ENCODE data around the gene TRIM56.
"Not testable (repeated sequence)": the region's sequence is repeated elsewhere in the genome, so short reads cannot be mapped to it uniquely, and the experiment has no call there.

Gene TRIM56

DNA sequence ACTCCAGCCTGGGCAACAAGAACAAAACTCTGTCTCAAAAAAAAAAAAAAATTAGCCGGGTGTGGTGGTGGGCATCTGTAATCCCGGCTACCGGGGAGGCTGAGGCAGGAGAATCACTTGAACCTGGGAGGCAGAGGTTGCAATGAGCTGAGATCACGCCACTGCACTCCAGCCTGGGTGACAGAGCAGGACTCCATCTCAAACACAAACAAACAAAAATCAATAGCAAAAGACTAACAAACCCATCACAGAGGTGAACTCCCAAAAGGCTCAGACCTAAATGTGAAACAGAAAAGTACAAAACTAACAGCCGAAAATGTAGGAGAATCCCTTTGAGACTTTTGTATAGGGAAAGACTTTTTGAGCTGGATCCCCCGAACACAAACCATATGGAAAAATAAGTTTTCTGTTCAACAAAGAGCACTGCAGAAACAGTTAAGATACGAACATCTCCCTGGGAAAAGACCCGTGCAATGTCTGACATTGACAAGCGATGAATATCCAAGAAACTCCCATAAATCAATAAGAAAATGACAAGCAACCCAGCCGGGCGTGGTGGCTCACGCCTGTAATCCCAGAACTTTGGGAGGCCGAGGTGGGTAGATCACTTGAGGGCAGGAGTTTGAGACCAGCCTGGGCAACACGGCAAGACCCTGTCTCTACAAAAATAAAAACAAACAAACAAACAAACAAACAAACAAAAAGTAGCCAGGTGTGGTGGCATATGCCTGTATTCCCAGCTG lies 13.7 kb upstream of the TRIM56 start:
- H3K36me3 ChIP-seq (ENCODE audit: insufficient read depth, low read length); H3K9me3 ChIP-seq (ENCODE audit: low read length); H3K4me1 ChIP-seq (ENCODE audit: insufficient read depth, low read length); H3K27ac ChIP-seq (ENCODE audit: low read depth, low read length); H3K4me3 ChIP-seq (ENCODE audit: low read depth in 1 of 2, low read length in 2 of 2); H3K9ac ChIP-seq (ENCODE audit: low read length); H3K27me3 ChIP-seq (ENCODE audit: control insufficient read depth in 1 of 2, insufficient read depth in 2 of 2, low read length in 2 of 2): not testable (repeated sequence)

DNA sequence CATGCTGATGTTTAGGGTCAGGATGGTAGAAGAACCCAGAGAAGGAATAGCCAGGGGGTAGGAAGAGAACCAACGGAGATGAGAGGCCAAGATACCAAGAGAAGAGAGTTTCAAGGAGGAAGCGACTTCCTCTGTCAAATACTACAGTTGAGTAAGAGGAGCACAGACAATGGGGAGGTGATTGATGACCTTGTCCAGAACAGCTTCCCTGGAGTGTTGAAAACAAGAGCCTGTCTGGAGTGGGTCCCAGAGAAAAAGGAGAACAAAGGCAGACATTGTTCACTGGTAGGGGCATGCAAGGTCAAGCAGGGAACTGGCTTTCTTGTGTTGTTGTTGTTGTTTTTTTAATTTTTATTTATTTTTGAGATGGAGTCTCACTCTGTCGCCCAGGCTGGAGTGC lies 9.6 kb upstream of the TRIM56 start:
- no peak overlapping the region for H3K9ac ChIP-seq (ENCODE audit: low read length)
- no peaks in the 10 kb centered on the region for H3K27me3 ChIP-seq (ENCODE audit: control insufficient read depth in 1 of 2, insufficient read depth in 2 of 2, low read length in 2 of 2)
- H3K4me3 ChIP-seq (ENCODE audit: low read depth in 1 of 2, low read length in 2 of 2) = no peak overlapping the region
- no peaks in the 10 kb centered on the region for H3K9me3 ChIP-seq (ENCODE audit: low read length)
- no peaks in the 10 kb centered on the region for H3K4me1 ChIP-seq (ENCODE audit: insufficient read depth, low read length)
- H3K27ac ChIP-seq (ENCODE audit: low read depth, low read length) = no peak overlapping the region
- H3K36me3 ChIP-seq (ENCODE audit: insufficient read depth, low read length) = no peaks in the 10 kb centered on the region

DNA sequence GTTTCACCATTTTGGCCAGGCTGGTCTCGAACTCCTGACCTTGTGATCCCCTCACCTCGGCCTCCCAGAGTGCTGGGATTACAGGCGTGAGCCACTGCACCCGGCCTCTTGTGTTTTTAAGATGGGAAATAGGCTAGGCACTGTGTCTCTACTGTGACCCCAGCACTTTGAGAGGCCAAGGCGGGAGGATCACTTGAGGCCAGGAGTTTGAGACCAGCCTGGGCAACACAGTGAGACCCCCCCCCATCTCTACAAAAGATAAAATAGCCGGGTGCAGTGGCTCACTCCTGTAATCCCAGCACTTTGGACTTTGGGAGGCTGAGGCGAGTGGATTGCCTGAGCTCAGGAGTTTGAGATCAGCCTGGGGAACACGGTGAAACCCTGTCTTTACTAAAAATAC lies 9.1 kb upstream of the TRIM56 start:
- not testable (repeated sequence) for H3K4me3 ChIP-seq (ENCODE audit: low read depth in 1 of 2, low read length in 2 of 2); H3K4me1 ChIP-seq (ENCODE audit: insufficient read depth, low read length); H3K9me3 ChIP-seq (ENCODE audit: low read length); H3K27me3 ChIP-seq (ENCODE audit: control insufficient read depth in 1 of 2, insufficient read depth in 2 of 2, low read length in 2 of 2); H3K9ac ChIP-seq (ENCODE audit: low read length); H3K27ac ChIP-seq (ENCODE audit: low read depth, low read length); H3K36me3 ChIP-seq (ENCODE audit: insufficient read depth, low read length)

DNA sequence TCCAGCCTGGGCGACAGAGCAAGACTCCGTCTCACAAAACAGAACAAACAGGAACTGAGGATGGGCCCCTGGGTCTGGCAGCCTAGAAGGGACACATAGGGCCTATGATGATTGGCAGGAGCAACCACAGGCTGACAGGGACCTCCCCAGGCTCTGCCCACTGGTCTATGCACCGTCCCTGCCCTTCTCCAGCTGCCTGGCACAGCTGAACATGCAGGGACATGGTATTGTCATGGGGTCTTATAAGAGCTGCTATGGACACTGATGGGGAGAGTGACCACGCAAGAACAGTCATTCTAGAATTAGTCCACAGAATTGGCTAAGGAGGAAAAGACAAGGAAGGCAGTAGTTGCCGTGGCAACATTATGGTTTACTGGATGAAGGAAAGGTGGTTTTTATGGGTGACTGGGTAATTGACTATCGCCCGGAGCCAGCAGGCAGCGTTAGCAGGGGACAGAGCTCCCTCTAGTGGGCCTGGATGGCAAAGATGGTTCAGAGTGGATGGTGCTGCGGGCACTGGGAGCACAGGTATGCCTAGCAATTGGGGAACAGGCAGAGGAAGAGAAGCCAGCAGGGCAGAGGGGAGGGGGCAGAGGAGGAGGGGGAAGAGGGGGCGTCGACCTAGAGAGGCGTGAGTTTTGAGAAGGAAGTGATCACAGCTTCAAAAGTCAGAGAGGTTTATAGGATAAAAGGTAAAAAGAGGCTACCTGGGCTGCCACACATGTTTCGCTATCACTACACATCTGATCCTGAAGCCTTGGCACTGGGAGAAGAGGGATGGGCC lies 7.8 kb upstream of the TRIM56 start:
- no peak overlapping the region for H3K27ac ChIP-seq (ENCODE audit: low read depth, low read length)
- no peaks in the 10 kb centered on the region for H3K27me3 ChIP-seq (ENCODE audit: control insufficient read depth in 1 of 2, insufficient read depth in 2 of 2, low read length in 2 of 2)
- H3K36me3 ChIP-seq (ENCODE audit: insufficient read depth, low read length) = no peaks in the 10 kb centered on the region
- H3K9ac ChIP-seq (ENCODE audit: low read length) = no peak overlapping the region
- H3K9me3 ChIP-seq (ENCODE audit: low read length) = no peaks in the 10 kb centered on the region
- no peak overlapping the region for H3K4me3 ChIP-seq (ENCODE audit: low read depth in 1 of 2, low read length in 2 of 2)
- no peaks in the 10 kb centered on the region for H3K4me1 ChIP-seq (ENCODE audit: insufficient read depth, low read length)

DNA sequence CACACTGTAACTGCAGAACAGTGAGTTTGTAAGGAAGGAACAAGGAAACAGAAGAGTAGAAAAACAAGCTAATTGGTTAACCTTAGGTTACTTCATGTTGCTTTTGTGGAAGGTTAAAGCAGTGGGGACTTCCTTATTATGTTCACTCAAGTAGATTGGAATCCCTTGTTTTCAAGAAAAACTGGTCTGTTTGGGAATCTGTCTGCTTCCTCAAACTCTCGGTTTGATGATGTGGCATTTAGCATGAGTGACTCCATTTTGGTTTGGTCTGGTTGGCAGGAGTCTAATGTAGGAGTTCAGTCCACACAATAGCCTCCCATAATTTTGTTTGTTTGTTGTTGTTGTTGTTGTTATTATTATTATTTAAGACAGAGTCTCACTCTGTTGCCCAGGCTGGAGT lies 3.8 kb upstream of the TRIM56 start:
- no peaks in the 10 kb centered on the region for H3K36me3 ChIP-seq (ENCODE audit: insufficient read depth, low read length)
- peaks cover 3% of the 10 kb centered on the region for H3K4me1 ChIP-seq (ENCODE audit: insufficient read depth, low read length)
- no peak overlapping the region for H3K9ac ChIP-seq (ENCODE audit: low read length)
- no peaks in the 10 kb centered on the region for H3K9me3 ChIP-seq (ENCODE audit: low read length)
- H3K4me3 ChIP-seq (ENCODE audit: low read depth in 1 of 2, low read length in 2 of 2) = no peak overlapping the region
- no peaks in the 10 kb centered on the region for H3K27me3 ChIP-seq (ENCODE audit: control insufficient read depth in 1 of 2, insufficient read depth in 2 of 2, low read length in 2 of 2)
- H3K27ac ChIP-seq (ENCODE audit: low read depth, low read length) = no peak overlapping the region

DNA sequence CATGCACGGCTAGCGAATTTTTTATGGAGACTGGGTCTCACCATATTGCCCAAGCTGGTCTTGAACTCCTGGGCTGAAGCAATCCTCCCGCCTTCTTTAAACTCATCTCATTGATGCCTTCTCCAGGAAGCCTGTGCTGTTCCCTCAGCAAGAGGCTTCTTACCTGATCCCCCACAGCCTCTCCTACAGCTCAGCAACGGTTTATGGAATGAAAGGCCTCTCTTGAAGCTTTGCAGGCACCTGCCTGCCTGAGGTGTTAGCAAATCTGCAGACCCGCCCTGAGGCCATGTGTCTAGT lies 468 bp upstream of the TRIM56 start:
- no peaks in the 10 kb centered on the region for H3K27me3 ChIP-seq (ENCODE audit: control insufficient read depth in 1 of 2, insufficient read depth in 2 of 2, low read length in 2 of 2)
- peaks cover 13% of the 10 kb centered on the region for H3K4me1 ChIP-seq (ENCODE audit: insufficient read depth, low read length)
- H3K9me3 ChIP-seq (ENCODE audit: low read length) = no peaks in the 10 kb centered on the region
- no peak overlapping the region for H3K9ac ChIP-seq (ENCODE audit: low read length)
- H3K27ac ChIP-seq (ENCODE audit: low read depth, low read length) = peak overlapping the region; percentile 96
- peak overlapping the region; percentile 78 to 96 for H3K4me3 ChIP-seq (ENCODE audit: low read depth in 1 of 2, low read length in 2 of 2)
- peaks cover 8% of the 10 kb centered on the region for H3K36me3 ChIP-seq (ENCODE audit: insufficient read depth, low read length)

DNA sequence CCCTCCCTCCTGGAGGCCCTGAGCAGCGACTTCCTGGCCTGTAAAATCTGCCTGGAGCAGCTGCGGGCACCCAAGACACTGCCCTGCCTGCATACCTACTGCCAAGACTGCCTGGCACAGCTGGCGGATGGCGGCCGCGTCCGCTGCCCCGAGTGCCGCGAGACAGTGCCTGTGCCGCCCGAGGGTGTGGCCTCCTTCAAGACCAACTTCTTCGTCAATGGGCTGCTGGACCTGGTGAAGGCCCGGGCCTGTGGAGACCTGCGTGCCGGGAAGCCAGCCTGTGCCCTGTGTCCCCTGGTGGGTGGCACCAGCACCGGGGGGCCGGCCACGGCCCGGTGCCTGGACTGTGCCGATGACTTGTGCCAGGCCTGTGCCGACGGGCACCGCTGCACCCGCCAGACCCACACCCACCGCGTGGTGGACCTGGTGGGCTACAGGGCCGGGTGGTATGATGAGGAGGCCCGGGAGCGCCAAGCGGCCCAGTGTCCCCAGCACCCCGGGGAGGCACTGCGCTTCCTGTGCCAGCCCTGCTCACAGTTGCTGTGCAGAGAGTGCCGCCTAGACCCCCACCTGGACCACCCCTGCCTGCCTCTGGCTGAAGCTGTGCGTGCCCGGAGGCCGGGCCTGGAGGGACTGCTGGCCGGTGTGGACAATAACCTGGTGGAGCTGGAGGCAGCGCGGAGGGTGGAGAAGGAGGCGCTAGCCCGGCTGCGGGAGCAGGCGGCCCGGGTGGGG lies 2.2 kb downstream of the TRIM56 start:
- Histone ChIP-seq H3K36me3 (ENCODE audit: insufficient read depth, low read length) (peaks cover 14% of the 10 kb centered on the region), H3K4me1 (ENCODE audit: insufficient read depth, low read length) (peaks cover 13% of the 10 kb centered on the region), H3K9ac (ENCODE audit: low read length) (no peak overlapping the region), H3K9me3 (ENCODE audit: low read length) (no peaks in the 10 kb centered on the region), H3K4me3 (ENCODE audit: low read depth in 1 of 2, low read length in 2 of 2) (no peak overlapping the region), H3K27ac (ENCODE audit: low read depth, low read length) (no peak overlapping the region), H3K27me3 (ENCODE audit: control insufficient read depth in 1 of 2, insufficient read depth in 2 of 2, low read length in 2 of 2) (no peaks in the 10 kb centered on the region)

DNA sequence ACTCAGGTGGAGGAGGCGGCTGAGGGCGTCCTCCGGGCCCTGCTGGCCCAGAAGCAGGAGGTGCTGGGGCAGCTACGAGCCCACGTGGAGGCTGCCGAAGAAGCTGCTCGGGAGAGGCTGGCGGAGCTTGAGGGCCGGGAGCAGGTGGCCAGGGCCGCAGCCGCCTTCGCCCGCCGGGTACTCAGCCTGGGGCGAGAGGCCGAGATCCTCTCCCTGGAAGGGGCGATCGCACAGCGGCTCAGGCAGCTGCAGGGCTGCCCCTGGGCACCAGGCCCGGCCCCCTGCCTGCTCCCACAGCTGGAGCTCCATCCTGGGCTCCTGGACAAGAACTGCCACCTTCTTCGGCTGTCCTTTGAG lies 2.8 kb downstream of the TRIM56 start:
- no peaks in the 10 kb centered on the region for H3K27me3 ChIP-seq (ENCODE audit: control insufficient read depth in 1 of 2, insufficient read depth in 2 of 2, low read length in 2 of 2)
- no peak overlapping the region for H3K9ac ChIP-seq (ENCODE audit: low read length)
- H3K36me3 ChIP-seq (ENCODE audit: insufficient read depth, low read length) = peaks cover 14% of the 10 kb centered on the region
- no peak overlapping the region for H3K4me3 ChIP-seq (ENCODE audit: low read depth in 1 of 2, low read length in 2 of 2)
- no peak overlapping the region for H3K27ac ChIP-seq (ENCODE audit: low read depth, low read length)
- no peaks in the 10 kb centered on the region for H3K9me3 ChIP-seq (ENCODE audit: low read length)
- peaks cover 13% of the 10 kb centered on the region for H3K4me1 ChIP-seq (ENCODE audit: insufficient read depth, low read length)

DNA sequence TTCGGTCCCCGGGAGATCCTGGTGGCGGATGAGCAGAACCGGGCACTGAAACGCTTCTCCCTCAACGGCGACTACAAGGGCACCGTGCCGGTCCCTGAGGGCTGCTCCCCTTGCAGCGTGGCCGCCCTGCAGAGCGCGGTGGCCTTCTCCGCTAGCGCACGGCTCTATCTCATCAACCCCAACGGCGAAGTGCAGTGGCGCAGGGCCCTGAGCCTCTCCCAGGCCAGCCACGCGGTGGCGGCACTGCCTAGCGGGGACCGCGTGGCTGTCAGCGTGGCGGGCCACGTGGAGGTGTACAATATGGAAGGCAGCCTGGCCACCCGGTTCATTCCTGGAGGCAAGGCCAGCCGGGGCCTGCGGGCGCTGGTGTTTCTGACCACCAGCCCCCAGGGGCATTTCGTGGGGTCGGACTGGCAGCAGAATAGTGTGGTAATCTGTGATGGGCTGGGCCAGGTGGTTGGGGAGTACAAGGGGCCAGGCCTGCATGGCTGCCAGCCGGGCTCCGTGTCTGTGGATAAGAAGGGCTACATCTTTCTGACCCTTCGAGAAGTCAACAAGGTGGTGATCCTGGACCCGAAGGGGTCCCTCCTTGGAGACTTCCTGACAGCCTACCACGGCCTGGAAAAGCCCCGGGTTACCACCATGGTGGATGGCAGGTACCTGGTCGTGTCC lies 3.7 kb downstream of the TRIM56 start:
- no peak overlapping the region for H3K27ac ChIP-seq (ENCODE audit: low read depth, low read length)
- H3K4me3 ChIP-seq (ENCODE audit: low read depth in 1 of 2, low read length in 2 of 2) = no peak overlapping the region
- H3K36me3 ChIP-seq (ENCODE audit: insufficient read depth, low read length) = peaks cover 14% of the 10 kb centered on the region
- no peaks in the 10 kb centered on the region for H3K27me3 ChIP-seq (ENCODE audit: control insufficient read depth in 1 of 2, insufficient read depth in 2 of 2, low read length in 2 of 2)
- H3K4me1 ChIP-seq (ENCODE audit: insufficient read depth, low read length) = peaks cover 13% of the 10 kb centered on the region
- H3K9me3 ChIP-seq (ENCODE audit: low read length) = no peaks in the 10 kb centered on the region
- no peak overlapping the region for H3K9ac ChIP-seq (ENCODE audit: low read length)

DNA sequence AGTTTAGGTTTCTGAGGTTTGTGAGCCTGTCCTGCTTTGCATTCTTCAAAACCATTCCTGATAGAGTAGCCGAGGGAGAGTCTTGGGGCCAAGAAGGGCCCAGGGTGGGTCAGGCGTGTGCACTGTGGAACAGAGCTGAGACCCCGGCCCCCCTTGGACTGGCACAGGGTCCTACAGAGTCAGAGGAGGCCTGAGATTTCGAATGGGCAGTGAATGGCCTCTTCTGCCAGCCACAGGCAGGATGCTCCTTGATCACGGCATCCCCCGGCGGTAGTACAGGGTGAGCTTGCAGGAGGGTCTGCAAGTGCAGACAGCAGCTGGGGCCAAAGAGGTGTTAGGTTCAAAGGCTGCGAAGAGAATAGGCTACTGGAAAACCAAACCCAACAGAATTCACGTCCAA lies 4.6 kb downstream of the TRIM56 start:
- no peak overlapping the region for H3K9ac ChIP-seq (ENCODE audit: low read length)
- H3K27me3 ChIP-seq (ENCODE audit: control insufficient read depth in 1 of 2, insufficient read depth in 2 of 2, low read length in 2 of 2) = no peaks in the 10 kb centered on the region
- no peak overlapping the region for H3K4me3 ChIP-seq (ENCODE audit: low read depth in 1 of 2, low read length in 2 of 2)
- peaks cover 14% of the 10 kb centered on the region for H3K36me3 ChIP-seq (ENCODE audit: insufficient read depth, low read length)
- H3K9me3 ChIP-seq (ENCODE audit: low read length) = no peaks in the 10 kb centered on the region
- H3K4me1 ChIP-seq (ENCODE audit: insufficient read depth, low read length) = peaks cover 13% of the 10 kb centered on the region
- no peak overlapping the region for H3K27ac ChIP-seq (ENCODE audit: low read depth, low read length)

DNA sequence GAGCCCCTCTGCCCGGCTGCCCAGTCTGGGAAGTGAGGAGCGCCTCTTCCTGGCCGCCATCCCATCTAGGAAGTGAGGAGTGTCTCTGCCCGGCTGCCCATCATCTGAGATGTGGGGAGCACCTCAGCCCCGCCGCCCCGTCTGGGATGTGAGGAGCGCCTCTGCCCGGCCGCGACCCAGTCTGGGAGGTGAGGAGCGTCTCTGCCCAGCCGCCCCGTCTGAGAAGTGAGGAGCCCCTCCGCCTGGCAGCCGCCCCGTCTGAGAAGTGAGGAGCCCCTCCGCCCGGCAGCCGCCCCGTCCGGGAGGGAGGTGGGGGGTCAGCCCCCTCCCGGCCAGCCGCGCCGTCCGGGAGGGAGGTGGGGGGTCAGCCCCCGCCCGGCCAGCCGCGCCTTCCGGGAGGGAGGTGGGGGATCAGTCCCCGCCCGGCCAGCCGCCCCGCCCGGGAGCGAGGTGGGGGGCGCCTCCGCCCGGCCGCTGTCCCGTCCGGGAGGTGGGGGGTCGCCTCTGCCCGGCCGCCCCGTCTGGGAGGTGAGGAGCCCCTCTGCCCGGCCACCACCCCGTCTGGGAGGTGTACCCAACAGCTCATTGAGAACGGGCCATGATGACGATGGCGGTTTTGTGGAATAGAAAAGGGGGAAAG lies 7.1 kb downstream of the TRIM56 start:
- H3K9ac ChIP-seq (ENCODE audit: low read length); H3K4me1 ChIP-seq (ENCODE audit: insufficient read depth, low read length); H3K27me3 ChIP-seq (ENCODE audit: control insufficient read depth in 1 of 2, insufficient read depth in 2 of 2, low read length in 2 of 2); H3K4me3 ChIP-seq (ENCODE audit: low read depth in 1 of 2, low read length in 2 of 2); H3K9me3 ChIP-seq (ENCODE audit: low read length); H3K27ac ChIP-seq (ENCODE audit: low read depth, low read length): not testable (repeated sequence)
- H3K36me3 ChIP-seq (ENCODE audit: insufficient read depth, low read length) = peaks cover 14% of the 10 kb centered on the region
